Progenitor cell of endocrine pancreas (in vitro differentiated cells): ENCODE measurements around the gene RBFOX1. TPM values are rescaled to one million over a fixed set of nuclear protein-coding genes. Genes with fewer than 3 reads are reported as not detected.
"Not testable (repeated sequence)": the region's sequence is repeated elsewhere in the genome, so short reads cannot be mapped to it uniquely, and the experiment has no call there.

Source experiments
- DNase-seq: peaks from one replicate; pipeline ENCODE4 v3.0.0; 2021; ENCODE audit warnings: low spot score; ENCODE audit not compliant: unreplicated experiment
- H3K27ac Mint-ChIP-seq: 2 replicates; pipeline ENCODE4 v1.8.0; 2021; ENCODE audit warnings: mild to moderate bottlenecking, moderate library complexity, mixed read lengths
- H3K27me3 Mint-ChIP-seq: 2 replicates; pipeline ENCODE4 v1.8.0; 2021; ENCODE audit warnings: mixed read lengths
- H3K36me3 Mint-ChIP-seq: 2 replicates; pipeline ENCODE4 v1.8.0; 2022; ENCODE audit warnings: mixed read lengths; ENCODE audit not compliant: insufficient read depth
- H3K4me1 Mint-ChIP-seq: 2 replicates; pipeline ENCODE4 v1.8.0; 2021; ENCODE audit warnings: low read depth, mixed read lengths
- H3K4me3 Mint-ChIP-seq: 2 replicates; pipeline ENCODE4 v1.8.0; 2021; ENCODE audit warnings: low read depth, mild to moderate bottlenecking, moderate library complexity, mixed read lengths
- H3K9me3 Mint-ChIP-seq: 2 replicates; pipeline ENCODE4 v1.8.0; 2021; ENCODE audit warnings: low read depth, mixed read lengths
- CTCF ChIP-seq: fragments of 200-600 bp; sonication (generic); IDR thresholded peaks from one replicate; pipeline ENCODE4 v1.5.0; 2021; ENCODE audit warnings: antibody characterized with exemption, mild to moderate bottlenecking; ENCODE audit not compliant: unreplicated experiment
- total RNA-seq: library from RNA; stranded (reverse); gene quantifications from 2 replicates; pipeline ENCODE4 v1.2.1, GENCODE V29; 2021

The RBFOX1 gene
- total RNA-seq, 1 donor from 2014 or later: 0.29 TPM

GRCh38 chr16:7501868-7502267 lies 169.2 kb downstream of the RBFOX1 start:
- Mint-ChIP-seq H3K4me1 (no peaks in the 10 kb centered on the region), H3K9me3 (no peaks in the 10 kb centered on the region), H3K4me3 (no peak overlapping the region), H3K27ac (no peak overlapping the region), H3K36me3 (no peaks in the 10 kb centered on the region), H3K27me3 (peaks cover 4% of the 10 kb centered on the region)
- DNase-seq: no peak
- TF ChIP-seq CTCF: no peak

- not testable (repeated sequence) for H3K36me3 Mint-ChIP-seq, H3K4me1 Mint-ChIP-seq
These were observed 170.0 kb downstream of the RBFOX1 start for GRCh38 chr16:7502591-7503157.

GRCh38 chr16:7503666-7504065 lies 171.0 kb downstream of the RBFOX1 start:
- Mint-ChIP-seq H3K36me3 (no peaks in the 10 kb centered on the region), H3K4me1 (no peaks in the 10 kb centered on the region), H3K4me3 (no peak overlapping the region), H3K9me3 (no peaks in the 10 kb centered on the region), H3K27me3 (no peaks in the 10 kb centered on the region), H3K27ac (no peak overlapping the region)
- DNase-seq: no peak
- no peak for TF ChIP-seq CTCF

More at GRCh38 chr16:7502591-7503157, 170.0 kb downstream of the RBFOX1 start:
- not testable (repeated sequence) for H3K27me3 Mint-ChIP-seq, H3K27ac Mint-ChIP-seq, DNase-seq, H3K9me3 Mint-ChIP-seq, H3K4me3 Mint-ChIP-seq

- Mint-ChIP-seq H3K36me3 (no peaks in the 10 kb centered on the region), H3K4me3 (no peak overlapping the region), H3K27me3 (peaks cover 2% of the 10 kb centered on the region), H3K27ac (no peak overlapping the region), H3K4me1 (no peaks in the 10 kb centered on the region), H3K9me3 (no peaks in the 10 kb centered on the region)
- no peak for TF ChIP-seq CTCF
- DNase-seq: no peak
These were observed 172.2 kb downstream of the RBFOX1 start for GRCh38 chr16:7504844-7505243.

- Mint-ChIP-seq H3K9me3 (no peaks in the 10 kb centered on the region), H3K4me1 (no peaks in the 10 kb centered on the region), H3K4me3 (no peak overlapping the region), H3K27ac (no peak overlapping the region), H3K36me3 (no peaks in the 10 kb centered on the region), H3K27me3 (peaks cover 5% of the 10 kb centered on the region)
- no peak for TF ChIP-seq CTCF
- DNase-seq: no peak
These were observed 172.8 kb downstream of the RBFOX1 start for GRCh38 chr16:7505495-7505894.

DNA sequence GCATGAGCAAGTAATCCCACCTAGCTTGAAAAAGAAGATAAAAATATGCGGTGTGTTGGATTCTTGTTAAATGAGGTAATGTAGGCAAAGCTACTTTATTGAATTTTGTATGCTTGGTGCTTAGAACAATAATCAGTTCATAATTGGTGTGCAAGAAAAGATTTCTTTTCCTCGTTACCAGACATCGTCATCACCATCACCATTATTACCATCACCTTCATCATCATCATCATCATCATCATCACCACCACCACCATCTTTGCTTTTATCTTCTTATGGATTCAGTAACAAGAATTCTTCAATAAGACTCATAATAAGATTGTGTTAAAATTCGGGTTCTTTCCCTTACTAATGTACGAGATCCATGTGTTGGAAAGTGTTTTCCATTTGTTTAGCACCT lies 173.7 kb downstream of the RBFOX1 start:
- Mint-ChIP-seq H3K9me3 (no peaks in the 10 kb centered on the region), H3K27ac (no peak overlapping the region), H3K36me3 (no peaks in the 10 kb centered on the region), H3K27me3 (peaks cover 5% of the 10 kb centered on the region), H3K4me1 (no peaks in the 10 kb centered on the region), H3K4me3 (no peak overlapping the region)
- TF ChIP-seq CTCF: no peak
- DNase-seq: no peak
